Measurements from ENCODE around the gene ODAD2.

- TF ChIP-seq SPI1 (IDR thresholded peaks at IDR 0.05; ENCODE audit: low read depth, low read length) (no peak), POLR2A (IDR thresholded peaks at IDR 0.05; ENCODE audit: low read depth, low read length) (no peak), POLR2AphosphoS5 (IDR thresholded peaks at IDR 0.05; ENCODE audit: low read depth, low read length) (no peak), TAF1 (IDR thresholded peaks at IDR 0.05; ENCODE audit: low read depth, low read length) (no peak)
Measured at GRCh38 chr10:27804136-27804535, 194.7 kb downstream of the ODAD2 start.
